Subcutaneous abdominal adipose tissue (tissue), 5 donors: Measurements from ENCODE around the gene CASQ1.
A peak's percentile ranks its signal among the peaks of the same experiment; 100 is the strongest.

Source experiments
- H3K27ac ChIP-seq: one replicate; pipeline ENCODE4 v1.7.0; 2013; ENCODE audit warnings: low read depth, mild to moderate bottlenecking, inconsistent platforms, low read length, moderate library complexity
- H3K27me3 ChIP-seq, 5 donors: one replicate each; pipeline ENCODE4 v1.7.0; 2013; ENCODE audit warnings: low read length in 5 of 5, inconsistent platforms in 1 of 5; ENCODE audit not compliant: control insufficient read depth in 5 of 5, insufficient read depth in 4 of 5
- H3K36me3 ChIP-seq, 5 donors: one replicate each; pipeline ENCODE4 v1.7.0; 2013; ENCODE audit warnings: low read length in 5 of 5; ENCODE audit not compliant: control insufficient read depth in 5 of 5, insufficient read depth in 5 of 5
- H3K4me1 ChIP-seq, 5 donors: one replicate each; pipeline ENCODE4 v1.7.0; 2013; ENCODE audit warnings: low read length in 5 of 5, mild to moderate bottlenecking in 3 of 5, moderate library complexity in 1 of 5; ENCODE audit not compliant: control insufficient read depth in 5 of 5, insufficient read depth in 5 of 5
- H3K4me3 ChIP-seq, 5 donors: one replicate each; pipeline ENCODE4 v1.7.0; 2013; ENCODE audit warnings: low read length in 5 of 5, low read depth in 1 of 5
- H3K9ac ChIP-seq, 5 donors: one replicate each; pipeline ENCODE4 v1.7.0; 2013; ENCODE audit warnings: low read length in 5 of 5, mild to moderate bottlenecking in 4 of 5, moderate library complexity in 3 of 5
- H3K9me3 ChIP-seq, 5 donors: one replicate each; pipeline ENCODE4 v1.7.0; 2013; ENCODE audit warnings: low read length in 5 of 5; ENCODE audit not compliant: control insufficient read depth in 5 of 5
- donor health status: healthy.
- donor health status: healthy.
- donor health status: healthy.
- donor health status: healthy.
- donor health status: healthy.

Gene CASQ1

GRCh38 chr1:160208557-160209320 is 18.4 kb downstream of the CASQ1 start:
- no peaks in the 10 kb centered on the region for H3K9me3 ChIP-seq
- H3K4me1 ChIP-seq = peaks cover 6 to 68% (median 58%) of the 10 kb centered on the region in 5 donors
- peak overlapping the region in 2 of 5 donors; percentile 19 to 27 for H3K4me3 ChIP-seq
- H3K9ac ChIP-seq = peak overlapping the region in 3 of 5 donors; percentile 31 to 61 (median 39)
- peaks cover 14 to 64% (median 41%) of the 10 kb centered on the region in 5 donors for H3K36me3 ChIP-seq
- H3K27me3 ChIP-seq = no peaks in the 10 kb centered on the region
- peak overlapping the region; percentile 91 for H3K27ac ChIP-seq

- peak overlapping the region in 1 of 5 donors; percentile 27 for H3K4me3 ChIP-seq
- H3K9ac ChIP-seq = peak overlapping the region in 3 of 5 donors; percentile 18 to 39 (median 35)
- no peaks in the 10 kb centered on the region for H3K9me3 ChIP-seq
- H3K27ac ChIP-seq = peak overlapping the region; percentile 91
- no peaks in the 10 kb centered on the region for H3K27me3 ChIP-seq
- peaks cover 6 to 61% (median 56%) of the 10 kb centered on the region in 5 donors for H3K4me1 ChIP-seq
- H3K36me3 ChIP-seq = peaks cover 14 to 71% (median 49%) of the 10 kb centered on the region in 5 donors
Measured at GRCh38 chr1:160209321-160210046, 19.1 kb downstream of the CASQ1 start.

- no peaks in the 10 kb centered on the region for H3K27me3 ChIP-seq
- peaks cover 6 to 54% (median 51%) of the 10 kb centered on the region in 5 donors for H3K4me1 ChIP-seq
- H3K9me3 ChIP-seq = no peaks in the 10 kb centered on the region
- H3K36me3 ChIP-seq = peaks cover 22 to 82% (median 59%) of the 10 kb centered on the region in 5 donors
- H3K27ac ChIP-seq = no peak overlapping the region
- H3K4me3 ChIP-seq = no peak overlapping the region
- peak overlapping the region in 1 of 5 donors; percentile 23 for H3K9ac ChIP-seq
Measured at GRCh38 chr1:160210561-160210960, 20.2 kb downstream of the CASQ1 start.

GRCh38 chr1:160211046-160211790 is 20.8 kb downstream of the CASQ1 start:
- Histone ChIP-seq H3K36me3 (peaks cover 26 to 88% (median 66%) of the 10 kb centered on the region in 5 donors), H3K4me1 (peaks cover 6 to 55% (median 45%) of the 10 kb centered on the region in 5 donors), H3K27me3 (no peaks in the 10 kb centered on the region), H3K27ac (no peak overlapping the region), H3K4me3 (no peak overlapping the region), H3K9me3 (no peaks in the 10 kb centered on the region), H3K9ac (no peak overlapping the region)

GRCh38 chr1:160214481-160215140 is 24.2 kb downstream of the CASQ1 start:
- no peaks in the 10 kb centered on the region for H3K27me3 ChIP-seq
- H3K4me3 ChIP-seq = no peak overlapping the region
- no peak overlapping the region for H3K27ac ChIP-seq
- no peaks in the 10 kb centered on the region for H3K9me3 ChIP-seq
- H3K9ac ChIP-seq = no peak overlapping the region
- peaks cover 8 to 46% (median 23%) of the 10 kb centered on the region in 5 donors for H3K4me1 ChIP-seq
- peaks cover 42 to 95% (median 83%) of the 10 kb centered on the region in 5 donors for H3K36me3 ChIP-seq

DNA sequence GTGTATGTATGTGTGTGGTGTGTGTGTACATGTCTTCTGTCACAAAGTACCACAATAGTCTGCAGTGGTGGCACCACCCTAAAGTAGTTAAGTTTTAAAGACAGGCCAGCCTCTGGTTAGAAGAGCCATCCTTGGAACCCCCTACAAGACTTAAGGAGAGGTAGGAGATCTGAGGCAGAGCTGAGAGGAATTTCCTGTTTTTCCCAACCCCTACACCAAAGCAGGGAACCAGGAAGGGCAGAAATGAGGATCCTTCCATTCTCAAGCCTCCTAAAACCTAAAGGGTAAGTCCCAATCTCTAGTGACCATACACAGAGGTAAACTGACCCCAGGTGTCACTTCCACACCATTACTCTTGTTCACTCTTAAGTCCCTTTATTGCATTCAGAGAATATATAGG is 25.9 kb downstream of the CASQ1 start:
- Histone ChIP-seq H3K9ac (peak overlapping the region in 1 of 5 donors; percentile 26), H3K4me1 (peaks cover 4 to 35% (median 21%) of the 10 kb centered on the region in 5 donors), H3K27me3 (no peaks in the 10 kb centered on the region), H3K27ac (no peak overlapping the region), H3K4me3 (no peak overlapping the region), H3K36me3 (peaks cover 48 to 97% (median 89%) of the 10 kb centered on the region in 5 donors), H3K9me3 (no peaks in the 10 kb centered on the region)

- Histone ChIP-seq H3K9ac (peak overlapping the region in 1 of 5 donors; percentile 53), H3K27ac (peak overlapping the region; percentile 70), H3K36me3 (peaks cover 50 to 97% (median 91%) of the 10 kb centered on the region in 5 donors), H3K4me3 (no peak overlapping the region), H3K27me3 (no peaks in the 10 kb centered on the region), H3K4me1 (peaks cover 4 to 35% (median 21%) of the 10 kb centered on the region in 5 donors), H3K9me3 (no peaks in the 10 kb centered on the region)
Measured at GRCh38 chr1:160217481-160218051, 27.2 kb downstream of the CASQ1 start.

GRCh38 chr1:160219062-160219929 is 28.9 kb downstream of the CASQ1 start:
- Histone ChIP-seq H3K9ac (peak overlapping the region in 4 of 5 donors; percentile 9 to 50 (median 14)), H3K27ac (peak overlapping the region; percentile 75), H3K36me3 (peaks cover 58 to 97% (median 91%) of the 10 kb centered on the region in 5 donors), H3K4me3 (no peak overlapping the region), H3K4me1 (peaks cover 4 to 35% (median 21%) of the 10 kb centered on the region in 5 donors), H3K9me3 (no peaks in the 10 kb centered on the region), H3K27me3 (no peaks in the 10 kb centered on the region)
